Natural killer cell (primary cell): ENCODE measurements around the gene MBP. TPM values are rescaled to one million over a fixed set of nuclear protein-coding genes. Genes with fewer than 3 reads are reported as not detected.

Experiments used
- ATAC-seq, 3 donors: fragments of 150-1000 bp in 2 of 3; fragments of 200-7000 bp in 1 of 3; cut with Tn5 transposase; 1 replicate in 1 of 3; 2 replicates in 2 of 3; pipeline ENCODE4 v1.10.0; 2021; ENCODE audit warnings: mild to moderate bottlenecking in 2 of 3, moderate library complexity in 2 of 3
- DNase-seq, 2 donors: peaks; one replicate each; pipeline versions ENCODE4 v3.0.0 to v3.0.0-alpha.2; 2013 to 2021; ENCODE audit warnings: mixed read lengths in 1 of 2
- H3K27ac ChIP-seq: one replicate; pipeline ENCODE4 v1.5.1; 2013; ENCODE audit warnings: mild to moderate bottlenecking, low read length
- H3K27me3 ChIP-seq: one replicate; pipeline ENCODE4 v1.6.1; 2013; ENCODE audit warnings: low read length; ENCODE audit not compliant: control insufficient read depth, insufficient read depth
- H3K36me3 ChIP-seq: one replicate; pipeline ENCODE4 v1.6.1; 2013; ENCODE audit warnings: low read length; ENCODE audit not compliant: control insufficient read depth, insufficient read depth
- H3K4me1 ChIP-seq: one replicate; pipeline ENCODE4 v1.6.1; 2013; ENCODE audit warnings: low read length; ENCODE audit not compliant: control insufficient read depth, insufficient read depth
- H3K4me3 ChIP-seq: one replicate; pipeline ENCODE4 v1.5.1; 2013; ENCODE audit warnings: low read length
- H3K9me3 ChIP-seq: one replicate; pipeline ENCODE4 v1.6.1; 2013; ENCODE audit warnings: low read length; ENCODE audit not compliant: control insufficient read depth, insufficient read depth
- H3K27ac Mint-ChIP-seq, 2 donors: one replicate each; pipeline ENCODE4 v1.8.0; 2022; ENCODE audit warnings: mild to moderate bottlenecking in 2 of 2, mixed read lengths in 2 of 2, moderate library complexity in 1 of 2
- H3K27me3 Mint-ChIP-seq, 2 donors: one replicate each; pipeline ENCODE4 v1.8.0; 2022; ENCODE audit warnings: low read depth in 2 of 2, mixed read lengths in 2 of 2
- H3K36me3 Mint-ChIP-seq: one replicate; pipeline ENCODE4 v1.8.0; 2022; ENCODE audit warnings: mixed read lengths
- H3K4me1 Mint-ChIP-seq, 2 donors: one replicate each; pipeline ENCODE4 v1.8.0; 2022; ENCODE audit warnings: mixed read lengths in 2 of 2
- H3K4me3 Mint-ChIP-seq: one replicate; pipeline ENCODE4 v1.8.0; 2022; ENCODE audit warnings: mild to moderate bottlenecking, moderate library complexity, mixed read lengths
- H3K9me3 Mint-ChIP-seq, 2 donors: one replicate each; pipeline ENCODE4 v1.8.0; 2022; ENCODE audit warnings: mixed read lengths in 2 of 2
- WGBS: methylation state at CpG from one replicate; pipeline ENCODE4 v1.1.7; 2013; ENCODE audit warnings: missing lambda C conversion rate; ENCODE audit not compliant: insufficient coverage; 5-methylcytosine and 5-hydroxymethylcytosine counted together
- intact Hi-C: fragments of 100-400 bp; cut with micrococcal nuclease; formaldehyde crosslinking; loops from one replicate; pipeline ENCODE4 v1.14.2; 2022
- total RNA-seq, 4 donors: library from RNA; stranded (reverse); fragments of 120-200 nt in 1 of 4; gene quantifications; one replicate each; pipeline versions ENCODE4 v1.2.3 to v1.2.4, GENCODE V29; 2013 to 2022
- TF ChIP-seq, protein P1 (sequence below): fragments of 200-600 bp; IDR thresholded peaks from one replicate; pipeline ENCODE4 v1.8.0; 2022; ENCODE audit warnings: antibody characterized with exemption

Gene MBP
- total RNA-seq, 3 donors from 2014 or later (not counting 1 experiment from before 2014, with no cell fraction given): 183 to 344 (median 325) TPM

DNA sequence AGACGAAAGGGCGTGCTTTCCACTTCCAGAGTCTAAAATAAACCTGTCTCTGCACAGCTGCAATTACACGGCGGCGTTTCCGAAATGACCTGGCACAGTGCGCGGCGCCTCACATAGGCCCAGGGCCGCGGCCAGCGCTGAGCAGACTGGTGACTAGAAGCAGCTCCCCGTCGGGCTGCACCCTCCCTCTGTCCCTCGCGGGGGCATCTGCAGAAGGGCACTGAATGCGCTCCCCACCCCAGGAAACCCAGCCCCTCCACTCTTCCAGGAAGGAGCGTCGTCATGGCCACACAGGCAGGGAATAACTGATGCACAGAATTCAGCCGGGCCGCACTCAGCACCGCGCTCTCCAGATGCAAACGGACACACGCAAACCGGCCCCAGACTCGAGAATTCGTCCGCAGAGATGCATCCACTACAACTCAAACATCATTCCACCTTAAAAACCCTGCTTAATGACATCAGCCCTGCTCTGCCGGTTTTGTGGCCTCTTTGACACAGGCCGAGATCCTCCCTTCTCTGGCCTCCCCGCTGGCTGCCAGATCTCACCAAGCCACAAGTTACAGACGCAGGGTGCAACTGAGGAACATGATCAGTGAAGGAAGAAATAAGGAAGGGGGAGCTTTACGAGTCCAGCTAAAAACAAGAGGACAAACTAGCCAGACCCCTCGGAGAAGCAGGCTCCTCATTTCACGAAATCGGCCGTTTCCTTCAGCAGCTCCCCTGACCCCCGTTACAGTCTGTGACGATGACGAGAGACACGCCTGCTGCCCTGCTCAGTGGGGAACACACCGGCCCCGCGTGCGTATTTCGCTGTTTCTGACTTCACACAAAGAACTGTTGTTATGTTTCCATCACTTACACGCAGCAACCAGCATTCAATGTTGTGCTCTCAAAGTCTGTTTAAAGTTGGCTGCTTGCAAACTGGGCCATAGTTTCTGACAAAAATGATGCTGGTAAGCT, 40.2 kb downstream of the MBP start:
- intact Hi-C loops: loop anchor here (1.0 kb wide), 1 partner anchor 10 kb away; no protein-coding TSS in a partner anchor
- peaks cover 92% of the 10 kb centered on the region for H3K4me1 ChIP-seq
- no peaks in the 10 kb centered on the region for H3K9me3 ChIP-seq
- Mint-ChIP-seq H3K9me3 (no peaks in the 10 kb centered on the region), H3K4me1 (peaks cover 83% of the 10 kb centered on the region in 2 donors), H3K27ac (peak overlapping the region; percentile 87 to 94), H3K36me3 (peaks cover 8% of the 10 kb centered on the region), H3K27me3 (no peaks in the 10 kb centered on the region), H3K4me3 (peak overlapping the region; percentile 86)
- H3K36me3 ChIP-seq: peaks cover 53% of the 10 kb centered on the region
- DNase-seq: peak in 1 of 2 donors; percentile 60
- TF ChIP-seq, protein P1, sequence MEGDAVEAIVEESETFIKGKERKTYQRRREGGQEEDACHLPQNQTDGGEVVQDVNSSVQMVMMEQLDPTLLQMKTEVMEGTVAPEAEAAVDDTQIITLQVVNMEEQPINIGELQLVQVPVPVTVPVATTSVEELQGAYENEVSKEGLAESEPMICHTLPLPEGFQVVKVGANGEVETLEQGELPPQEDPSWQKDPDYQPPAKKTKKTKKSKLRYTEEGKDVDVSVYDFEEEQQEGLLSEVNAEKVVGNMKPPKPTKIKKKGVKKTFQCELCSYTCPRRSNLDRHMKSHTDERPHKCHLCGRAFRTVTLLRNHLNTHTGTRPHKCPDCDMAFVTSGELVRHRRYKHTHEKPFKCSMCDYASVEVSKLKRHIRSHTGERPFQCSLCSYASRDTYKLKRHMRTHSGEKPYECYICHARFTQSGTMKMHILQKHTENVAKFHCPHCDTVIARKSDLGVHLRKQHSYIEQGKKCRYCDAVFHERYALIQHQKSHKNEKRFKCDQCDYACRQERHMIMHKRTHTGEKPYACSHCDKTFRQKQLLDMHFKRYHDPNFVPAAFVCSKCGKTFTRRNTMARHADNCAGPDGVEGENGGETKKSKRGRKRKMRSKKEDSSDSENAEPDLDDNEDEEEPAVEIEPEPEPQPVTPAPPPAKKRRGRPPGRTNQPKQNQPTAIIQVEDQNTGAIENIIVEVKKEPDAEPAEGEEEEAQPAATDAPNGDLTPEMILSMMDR: no peak
- H3K27me3 ChIP-seq: no peaks in the 10 kb centered on the region
- H3K4me3 ChIP-seq: no peak overlapping the region
- peak overlapping the region; percentile 87 for H3K27ac ChIP-seq
- ATAC-seq: peak; percentile 67 to 81 (median 77)
- WGBS: 82% methylated on average over 48 of the region's 48 CpGs

DNA sequence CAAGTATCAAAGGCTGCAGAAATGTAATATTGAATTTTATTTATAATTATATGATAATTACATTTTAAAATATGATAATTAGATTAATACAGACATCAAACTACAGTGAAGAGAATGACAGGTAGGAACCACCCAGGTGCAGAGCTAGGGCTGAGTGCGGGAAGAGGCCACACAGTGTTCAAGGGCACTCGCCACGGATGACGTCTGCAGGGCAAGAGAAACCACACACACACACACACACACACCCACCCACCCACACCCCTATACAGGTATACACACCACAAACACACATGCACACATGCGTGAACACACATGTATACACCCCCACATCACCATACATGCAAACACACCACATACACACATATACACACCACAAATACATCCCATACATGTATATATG, 41.2 kb downstream of the MBP start:
- Mint-ChIP-seq H3K27me3 (no peaks in the 10 kb centered on the region), H3K4me1 (peaks cover 80 to 81% of the 10 kb centered on the region in 2 donors), H3K4me3 (peak overlapping the region; percentile 37), H3K9me3 (no peaks in the 10 kb centered on the region), H3K36me3 (peaks cover 8% of the 10 kb centered on the region), H3K27ac (peak overlapping the region; percentile 87 to 94)
- Histone ChIP-seq H3K36me3 (peaks cover 43% of the 10 kb centered on the region), H3K4me1 (peaks cover 88% of the 10 kb centered on the region), H3K4me3 (no peak overlapping the region), H3K27ac (peak overlapping the region; percentile 87), H3K9me3 (no peaks in the 10 kb centered on the region), H3K27me3 (no peaks in the 10 kb centered on the region)
- TF ChIP-seq, protein P1: no peak
- ATAC-seq (no peak), DNase-seq (no peak)
- WGBS: 48% methylated on average over 5 of the region's 5 CpGs
- intact Hi-C loops: no loop called here

DNA sequence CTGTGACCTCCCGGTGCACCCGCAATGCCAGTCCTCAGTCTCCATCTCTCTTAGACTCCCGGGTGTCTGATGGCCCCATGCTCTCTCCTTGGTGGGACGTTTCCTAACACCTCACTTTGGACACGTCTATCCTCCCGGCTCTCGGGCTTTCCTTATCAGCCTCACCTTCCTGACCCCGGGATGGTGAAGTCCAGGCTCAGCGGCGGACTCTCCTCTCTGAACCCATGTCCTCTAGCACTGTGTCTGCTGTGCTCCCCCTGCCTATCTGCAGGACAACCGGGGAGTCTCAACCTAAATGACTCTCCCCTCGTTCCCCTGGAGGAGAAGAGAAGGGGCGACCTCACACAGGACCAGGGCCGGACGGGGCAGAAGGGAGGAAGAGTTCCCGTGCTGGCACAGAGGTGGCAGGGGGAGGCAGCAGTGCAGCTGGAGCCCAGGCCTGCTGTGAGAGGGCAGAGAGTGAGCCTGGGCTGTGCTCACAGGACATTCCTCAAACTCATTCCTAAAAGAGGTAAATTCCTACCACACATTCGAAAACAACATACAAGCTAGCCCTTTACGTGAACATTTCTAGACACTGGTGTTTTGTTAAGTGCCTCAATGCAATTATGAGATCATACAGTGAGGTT, 41.9 kb downstream of the MBP start:
- Histone ChIP-seq H3K36me3 (peaks cover 39% of the 10 kb centered on the region), H3K4me1 (peaks cover 84% of the 10 kb centered on the region), H3K27me3 (no peaks in the 10 kb centered on the region), H3K9me3 (no peaks in the 10 kb centered on the region), H3K27ac (peak overlapping the region; percentile 49), H3K4me3 (no peak overlapping the region)
- H3K4me3 Mint-ChIP-seq: peak overlapping the region; percentile 18
- TF ChIP-seq, protein P1: no peak
- H3K36me3 Mint-ChIP-seq: peaks cover 8% of the 10 kb centered on the region
- 87% methylated on average over 18 of the region's 18 CpGs for WGBS
- no peak for ATAC-seq
- DNase-seq: no peak
- no peaks in the 10 kb centered on the region for H3K9me3 Mint-ChIP-seq
- H3K4me1 Mint-ChIP-seq: peaks cover 81% of the 10 kb centered on the region in 2 donors
- intact Hi-C loops: no loop called here
- no peaks in the 10 kb centered on the region for H3K27me3 Mint-ChIP-seq
- H3K27ac Mint-ChIP-seq: peak overlapping the region; percentile 81 to 87
